HEK293 (cell line): ENCODE data around the gene SPRTN.

Experiments
- CTCF ChIA-PET: fragments of 350-600 bp; formaldehyde crosslinking; extraction: SDS; loops from one replicate; lab custom pipeline; 2021; ENCODE audit warnings: antibody characterized with exemption; lab: Yijun Ruan, JAX
- POLR2A ChIA-PET: fragments of 300-600 bp; formaldehyde crosslinking; extraction: SDS; loops from one replicate; lab custom pipeline; 2020; ENCODE audit warnings: antibody characterized with exemption, inconsistent platforms; lab: Yijun Ruan, JAX
- H3K27ac ChIP-seq: fragments of 200-500 bp; sonication (Bioruptor generic); 2 replicates; pipeline ENCODE4 v1.5.1; 2014; ENCODE audit warnings: low read depth, low read length, control low read depth, inconsistent platforms; ENCODE audit errors: extremely low read depth
- H3K36me3 ChIP-seq, 2 experiments: fragments of 200-500 bp in 1 of 2; sonication (Bioruptor generic) in 1 of 2; 1 replicate in 1 of 2; 2 replicates in 1 of 2; pipeline ENCODE4 v1.5.1; 2014 to 2017; ENCODE audit warnings: inconsistent platforms in 2 of 2, low read length in 2 of 2; ENCODE audit not compliant: control insufficient read depth in 2 of 2, insufficient read depth in 1 of 2
- H3K4me1 ChIP-seq: fragments of 200-500 bp; sonication (Bioruptor generic); 2 replicates; pipeline ENCODE4 v1.5.1; 2014; ENCODE audit warnings: mild to moderate bottlenecking, low read length, inconsistent platforms; ENCODE audit not compliant: control insufficient read depth, insufficient read depth
- H3K4me3 ChIP-seq: 2 replicates; pipeline ENCODE4 v1.5.1; 2011; ENCODE audit warnings: low read depth, mild to moderate bottlenecking, control low read depth, low read length, moderate library complexity
- H3K9me3 ChIP-seq: fragments of 200-500 bp; sonication (Bioruptor generic); 2 replicates; pipeline ENCODE4 v1.5.1; 2014; ENCODE audit warnings: low read depth, low read length, inconsistent platforms; ENCODE audit not compliant: control insufficient read depth, insufficient read depth
- ZBTB1 ChIP-seq: fragments of 450-650 bp; formaldehyde crosslinking; IDR thresholded peaks from 2 replicates; pipeline ENCODE4 v1.5.1; 2016; ENCODE audit warnings: missing biosample characterization, missing genetic modification characterization
- ZNF132 ChIP-seq: fragments of 450-650 bp; formaldehyde crosslinking; IDR thresholded peaks from 2 replicates; pipeline ENCODE4 v1.5.1; 2017; ENCODE audit warnings: missing biosample characterization, missing genetic modification characterization, borderline replicate concordance
- ZNF223 ChIP-seq: fragments of 450-650 bp; formaldehyde crosslinking; IDR thresholded peaks from 2 replicates; pipeline ENCODE4 v1.5.1; 2016; ENCODE audit warnings: missing biosample characterization, missing genetic modification characterization
- ZNF311 ChIP-seq: fragments of 450-650 bp; formaldehyde crosslinking; IDR thresholded peaks from 2 replicates; pipeline ENCODE4 v1.5.1; 2017; ENCODE audit warnings: missing biosample characterization, missing genetic modification characterization, borderline replicate concordance
- ZNF366 ChIP-seq: fragments of 450-650 bp; formaldehyde crosslinking; conservative IDR thresholded peaks from 2 replicates; pipeline ENCODE4 v1.5.1; 2016; ENCODE audit warnings: missing biosample characterization, missing genetic modification characterization
- ZNF501 ChIP-seq: fragments of 450-650 bp; formaldehyde crosslinking; IDR thresholded peaks from 2 replicates; pipeline ENCODE4 v1.5.1; 2016; ENCODE audit warnings: missing biosample characterization, missing genetic modification characterization
- ZNF530 ChIP-seq: fragments of 450-650 bp; formaldehyde crosslinking; IDR thresholded peaks from 2 replicates; pipeline ENCODE4 v1.5.1; 2016; ENCODE audit warnings: low read depth, missing biosample characterization, missing genetic modification characterization
- ZNF544 ChIP-seq: fragments of 450-650 bp; formaldehyde crosslinking; IDR thresholded peaks from 2 replicates; pipeline ENCODE4 v1.5.0; 2017; ENCODE audit warnings: missing biosample characterization, missing genetic modification characterization
- ZNF658 ChIP-seq: fragments of 450-650 bp; formaldehyde crosslinking; IDR thresholded peaks from 2 replicates; pipeline ENCODE4; 2016; ENCODE audit warnings: missing biosample characterization, missing genetic modification characterization
- TF ChIP-seq, protein P1 (sequence below): fragments of 450-650 bp; formaldehyde crosslinking; IDR thresholded peaks from 2 replicates; pipeline ENCODE4 v1.5.1; 2017; ENCODE audit warnings: missing biosample characterization, missing genetic modification characterization
- TF ChIP-seq, protein P2 (sequence below): fragments of 450-650 bp; formaldehyde crosslinking; IDR thresholded peaks from 2 replicates; pipeline ENCODE4 v1.5.1; 2016; ENCODE audit warnings: missing biosample characterization, missing genetic modification characterization
- TF ChIP-seq, protein P3 (sequence below): fragments of 450-650 bp; formaldehyde crosslinking; IDR thresholded peaks from 2 replicates; pipeline ENCODE4 v1.5.1; 2016; ENCODE audit warnings: missing biosample characterization, missing genetic modification characterization
- TF ChIP-seq, protein P4 (sequence below): fragments of 450-650 bp; formaldehyde crosslinking; IDR thresholded peaks from 2 replicates; pipeline ENCODE4 v1.5.1; 2016; ENCODE audit warnings: missing biosample characterization, missing genetic modification characterization
- TF ChIP-seq, protein P5 (sequence below): fragments of 450-650 bp; formaldehyde crosslinking; IDR thresholded peaks from 2 replicates; pipeline ENCODE4 v1.5.1; 2016; ENCODE audit warnings: missing biosample characterization, missing genetic modification characterization
- TF ChIP-seq, protein P6 (sequence below): fragments of 450-650 bp; formaldehyde crosslinking; conservative IDR thresholded peaks from 2 replicates; pipeline ENCODE4 v1.5.1; 2016; ENCODE audit warnings: low read depth, missing biosample characterization, missing genetic modification characterization

Gene SPRTN

DNA sequence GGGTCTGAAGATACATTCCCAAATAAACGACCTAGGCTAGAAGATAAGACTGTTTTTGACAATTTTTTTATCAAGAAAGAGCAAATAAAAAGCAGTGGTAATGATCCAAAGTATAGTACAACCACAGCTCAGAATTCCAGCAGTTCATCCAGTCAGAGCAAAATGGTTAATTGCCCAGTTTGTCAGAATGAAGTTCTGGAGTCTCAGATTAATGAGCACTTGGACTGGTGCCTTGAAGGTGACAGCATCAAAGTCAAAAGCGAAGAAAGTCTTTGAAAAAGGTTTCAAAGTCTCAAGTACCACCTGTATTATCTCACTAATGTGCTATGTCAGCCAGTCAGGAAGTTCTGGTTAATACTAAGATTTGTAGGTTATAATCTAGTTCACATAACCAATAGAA, 15.0 kb downstream of the SPRTN start:
- H3K9me3 ChIP-seq: no peaks in the 10 kb centered on the region
- POLR2A ChIA-PET: no interaction called here
- peaks cover 45 to 62% of the 10 kb centered on the region in 2 experiments for H3K36me3 ChIP-seq
- H3K27ac ChIP-seq: no peak overlapping the region
- 0 out of 2 replicates have a peak, but pooled peaks cover 2% of the 10 kb centered on the region for H3K4me1 ChIP-seq
- CTCF ChIA-PET: no interaction called here
- no peak overlapping the region for H3K4me3 ChIP-seq
- TF ChIP-seq ZNF658 (tag by site-specific recombination) (no peak), ZNF366 (tag by site-specific recombination) (0 out of 2 replicates have a peak, but pooled peaks have one; percentile 40)
- TF ChIP-seq, protein P1, sequence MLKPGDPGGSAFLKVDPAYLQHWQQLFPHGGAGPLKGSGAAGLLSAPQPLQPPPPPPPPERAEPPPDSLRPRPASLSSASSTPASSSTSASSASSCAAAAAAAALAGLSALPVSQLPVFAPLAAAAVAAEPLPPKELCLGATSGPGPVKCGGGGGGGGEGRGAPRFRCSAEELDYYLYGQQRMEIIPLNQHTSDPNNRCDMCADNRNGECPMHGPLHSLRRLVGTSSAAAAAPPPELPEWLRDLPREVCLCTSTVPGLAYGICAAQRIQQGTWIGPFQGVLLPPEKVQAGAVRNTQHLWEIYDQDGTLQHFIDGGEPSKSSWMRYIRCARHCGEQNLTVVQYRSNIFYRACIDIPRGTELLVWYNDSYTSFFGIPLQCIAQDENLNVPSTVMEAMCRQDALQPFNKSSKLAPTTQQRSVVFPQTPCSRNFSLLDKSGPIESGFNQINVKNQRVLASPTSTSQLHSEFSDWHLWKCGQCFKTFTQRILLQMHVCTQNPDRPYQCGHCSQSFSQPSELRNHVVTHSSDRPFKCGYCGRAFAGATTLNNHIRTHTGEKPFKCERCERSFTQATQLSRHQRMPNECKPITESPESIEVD (tag by site-specific recombination): 0 out of 2 replicates have a peak, but pooled peaks have one; percentile 23

DNA sequence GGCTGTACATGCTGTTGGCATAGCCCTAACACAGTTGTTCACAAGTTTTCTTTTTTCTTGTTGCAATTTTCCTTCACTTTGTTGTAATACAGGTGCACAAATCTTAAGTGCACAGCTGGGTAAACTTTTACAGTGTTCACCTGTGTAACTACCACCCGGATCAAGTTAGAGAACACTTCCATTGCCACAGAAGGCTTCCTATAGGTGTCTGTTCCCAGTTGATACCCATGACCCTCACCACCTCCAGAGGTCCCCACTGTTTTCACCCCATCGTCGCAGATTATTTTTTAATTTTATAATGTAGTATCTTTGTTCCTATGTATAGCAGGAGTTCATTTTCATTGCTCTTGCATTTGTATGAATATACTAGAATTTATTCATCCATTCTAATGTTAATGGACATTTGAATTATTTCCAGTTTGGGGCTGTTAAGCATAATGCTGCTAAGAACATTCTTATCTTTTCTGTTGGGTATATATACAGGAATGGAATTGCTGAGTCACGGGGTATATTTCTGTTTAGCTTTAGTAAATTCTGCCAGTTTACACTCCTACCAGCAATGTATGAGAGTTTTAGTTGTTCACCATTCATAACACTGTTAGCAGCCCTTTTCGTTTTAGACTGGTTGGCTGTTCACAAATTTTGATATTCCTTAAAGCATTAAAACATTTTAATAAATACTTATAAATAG, 16.4 kb downstream of the SPRTN start:
- CTCF ChIA-PET: interaction anchor here (0.7 to 1.0 kb wide), 4 partner anchors 9 to 203 kb away, joined by 3 to 4 read pairs (median 4); partner anchors contain the start of genes EXOC8 and SPRTN
- Histone ChIP-seq H3K4me1 (0 out of 2 replicates have a peak, but pooled peaks cover 3% of the 10 kb centered on the region), H3K9me3 (no peaks in the 10 kb centered on the region), H3K4me3 (no peak overlapping the region), H3K27ac (no peak overlapping the region), H3K36me3 (peaks cover 31 to 48% of the 10 kb centered on the region in 2 experiments)
- POLR2A ChIA-PET: interaction anchor here (0.6 to 1.6 kb wide), 2 partner anchors 17 to 64 kb away, joined by 3 to 6 read pairs; partner anchors contain the start of genes EXOC8 and SPRTN
- TF ChIP-seq, protein P2, sequence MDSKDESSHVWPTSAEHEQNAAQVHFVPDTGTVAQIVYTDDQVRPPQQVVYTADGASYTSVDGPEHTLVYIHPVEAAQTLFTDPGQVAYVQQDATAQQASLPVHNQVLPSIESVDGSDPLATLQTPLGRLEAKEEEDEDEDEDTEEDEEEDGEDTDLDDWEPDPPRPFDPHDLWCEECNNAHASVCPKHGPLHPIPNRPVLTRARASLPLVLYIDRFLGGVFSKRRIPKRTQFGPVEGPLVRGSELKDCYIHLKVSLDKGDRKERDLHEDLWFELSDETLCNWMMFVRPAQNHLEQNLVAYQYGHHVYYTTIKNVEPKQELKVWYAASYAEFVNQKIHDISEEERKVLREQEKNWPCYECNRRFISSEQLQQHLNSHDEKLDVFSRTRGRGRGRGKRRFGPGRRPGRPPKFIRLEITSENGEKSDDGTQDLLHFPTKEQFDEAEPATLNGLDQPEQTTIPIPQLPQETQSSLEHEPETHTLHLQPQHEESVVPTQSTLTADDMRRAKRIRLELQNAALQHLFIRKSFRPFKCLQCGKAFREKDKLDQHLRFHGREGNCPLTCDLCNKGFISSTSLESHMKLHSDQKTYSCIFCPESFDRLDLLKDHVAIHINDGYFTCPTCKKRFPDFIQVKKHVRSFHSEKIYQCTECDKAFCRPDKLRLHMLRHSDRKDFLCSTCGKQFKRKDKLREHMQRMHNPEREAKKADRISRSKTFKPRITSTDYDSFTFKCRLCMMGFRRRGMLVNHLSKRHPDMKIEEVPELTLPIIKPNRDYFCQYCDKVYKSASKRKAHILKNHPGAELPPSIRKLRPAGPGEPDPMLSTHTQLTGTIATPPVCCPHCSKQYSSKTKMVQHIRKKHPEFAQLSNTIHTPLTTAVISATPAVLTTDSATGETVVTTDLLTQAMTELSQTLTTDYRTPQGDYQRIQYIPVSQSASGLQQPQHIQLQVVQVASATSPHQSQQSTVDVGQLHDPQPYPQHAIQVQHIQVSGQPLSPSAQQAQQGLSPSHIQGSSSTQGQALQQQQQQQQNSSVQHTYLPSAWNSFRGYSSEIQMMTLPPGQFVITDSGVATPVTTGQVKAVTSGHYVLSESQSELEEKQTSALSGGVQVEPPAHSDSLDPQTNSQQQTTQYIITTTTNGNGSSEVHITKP: no peak
- TF ChIP-seq, protein P3, sequence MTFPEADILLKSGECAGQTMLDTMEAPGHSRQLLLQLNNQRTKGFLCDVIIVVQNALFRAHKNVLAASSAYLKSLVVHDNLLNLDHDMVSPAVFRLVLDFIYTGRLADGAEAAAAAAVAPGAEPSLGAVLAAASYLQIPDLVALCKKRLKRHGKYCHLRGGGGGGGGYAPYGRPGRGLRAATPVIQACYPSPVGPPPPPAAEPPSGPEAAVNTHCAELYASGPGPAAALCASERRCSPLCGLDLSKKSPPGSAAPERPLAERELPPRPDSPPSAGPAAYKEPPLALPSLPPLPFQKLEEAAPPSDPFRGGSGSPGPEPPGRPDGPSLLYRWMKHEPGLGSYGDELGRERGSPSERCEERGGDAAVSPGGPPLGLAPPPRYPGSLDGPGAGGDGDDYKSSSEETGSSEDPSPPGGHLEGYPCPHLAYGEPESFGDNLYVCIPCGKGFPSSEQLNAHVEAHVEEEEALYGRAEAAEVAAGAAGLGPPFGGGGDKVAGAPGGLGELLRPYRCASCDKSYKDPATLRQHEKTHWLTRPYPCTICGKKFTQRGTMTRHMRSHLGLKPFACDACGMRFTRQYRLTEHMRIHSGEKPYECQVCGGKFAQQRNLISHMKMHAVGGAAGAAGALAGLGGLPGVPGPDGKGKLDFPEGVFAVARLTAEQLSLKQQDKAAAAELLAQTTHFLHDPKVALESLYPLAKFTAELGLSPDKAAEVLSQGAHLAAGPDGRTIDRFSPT (tag by site-specific recombination): no peak
- TF ChIP-seq ZNF544 (tag by site-specific recombination): no peak
- TF ChIP-seq ZNF311 (tag by site-specific recombination): no peak
- TF ChIP-seq, protein P4, sequence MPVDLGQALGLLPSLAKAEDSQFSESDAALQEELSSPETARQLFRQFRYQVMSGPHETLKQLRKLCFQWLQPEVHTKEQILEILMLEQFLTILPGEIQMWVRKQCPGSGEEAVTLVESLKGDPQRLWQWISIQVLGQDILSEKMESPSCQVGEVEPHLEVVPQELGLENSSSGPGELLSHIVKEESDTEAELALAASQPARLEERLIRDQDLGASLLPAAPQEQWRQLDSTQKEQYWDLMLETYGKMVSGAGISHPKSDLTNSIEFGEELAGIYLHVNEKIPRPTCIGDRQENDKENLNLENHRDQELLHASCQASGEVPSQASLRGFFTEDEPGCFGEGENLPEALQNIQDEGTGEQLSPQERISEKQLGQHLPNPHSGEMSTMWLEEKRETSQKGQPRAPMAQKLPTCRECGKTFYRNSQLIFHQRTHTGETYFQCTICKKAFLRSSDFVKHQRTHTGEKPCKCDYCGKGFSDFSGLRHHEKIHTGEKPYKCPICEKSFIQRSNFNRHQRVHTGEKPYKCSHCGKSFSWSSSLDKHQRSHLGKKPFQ (tag by site-specific recombination): no peak
- TF ChIP-seq, protein P5, sequence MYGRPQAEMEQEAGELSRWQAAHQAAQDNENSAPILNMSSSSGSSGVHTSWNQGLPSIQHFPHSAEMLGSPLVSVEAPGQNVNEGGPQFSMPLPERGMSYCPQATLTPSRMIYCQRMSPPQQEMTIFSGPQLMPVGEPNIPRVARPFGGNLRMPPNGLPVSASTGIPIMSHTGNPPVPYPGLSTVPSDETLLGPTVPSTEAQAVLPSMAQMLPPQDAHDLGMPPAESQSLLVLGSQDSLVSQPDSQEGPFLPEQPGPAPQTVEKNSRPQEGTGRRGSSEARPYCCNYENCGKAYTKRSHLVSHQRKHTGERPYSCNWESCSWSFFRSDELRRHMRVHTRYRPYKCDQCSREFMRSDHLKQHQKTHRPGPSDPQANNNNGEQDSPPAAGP: no peak
- TF ChIP-seq, protein P6, sequence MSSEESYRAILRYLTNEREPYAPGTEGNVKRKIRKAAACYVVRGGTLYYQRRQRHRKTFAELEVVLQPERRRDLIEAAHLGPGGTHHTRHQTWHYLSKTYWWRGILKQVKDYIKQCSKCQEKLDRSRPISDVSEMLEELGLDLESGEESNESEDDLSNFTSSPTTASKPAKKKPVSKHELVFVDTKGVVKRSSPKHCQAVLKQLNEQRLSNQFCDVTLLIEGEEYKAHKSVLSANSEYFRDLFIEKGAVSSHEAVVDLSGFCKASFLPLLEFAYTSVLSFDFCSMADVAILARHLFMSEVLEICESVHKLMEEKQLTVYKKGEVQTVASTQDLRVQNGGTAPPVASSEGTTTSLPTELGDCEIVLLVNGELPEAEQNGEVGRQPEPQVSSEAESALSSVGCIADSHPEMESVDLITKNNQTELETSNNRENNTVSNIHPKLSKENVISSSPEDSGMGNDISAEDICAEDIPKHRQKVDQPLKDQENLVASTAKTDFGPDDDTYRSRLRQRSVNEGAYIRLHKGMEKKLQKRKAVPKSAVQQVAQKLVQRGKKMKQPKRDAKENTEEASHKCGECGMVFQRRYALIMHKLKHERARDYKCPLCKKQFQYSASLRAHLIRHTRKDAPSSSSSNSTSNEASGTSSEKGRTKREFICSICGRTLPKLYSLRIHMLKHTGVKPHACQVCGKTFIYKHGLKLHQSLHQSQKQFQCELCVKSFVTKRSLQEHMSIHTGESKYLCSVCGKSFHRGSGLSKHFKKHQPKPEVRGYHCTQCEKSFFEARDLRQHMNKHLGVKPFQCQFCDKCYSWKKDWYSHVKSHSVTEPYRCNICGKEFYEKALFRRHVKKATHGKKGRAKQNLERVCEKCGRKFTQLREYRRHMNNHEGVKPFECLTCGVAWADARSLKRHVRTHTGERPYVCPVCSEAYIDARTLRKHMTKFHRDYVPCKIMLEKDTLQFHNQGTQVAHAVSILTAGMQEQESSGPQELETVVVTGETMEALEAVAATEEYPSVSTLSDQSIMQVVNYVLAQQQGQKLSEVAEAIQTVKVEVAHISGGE (tag by site-specific recombination): no peak
- TF ChIP-seq ZNF501 (tag by site-specific recombination): no peak
- TF ChIP-seq ZBTB1 (tag by site-specific recombination): no peak
- TF ChIP-seq ZNF530 (tag by site-specific recombination): no peak
- TF ChIP-seq ZNF132: no peak
- TF ChIP-seq ZNF223 (tag by site-specific recombination): no peak
